Mesendoderm (in vitro differentiated cells): ENCODE measurements around the gene LIG3.
"Not testable (repeated sequence)": the region's sequence is repeated elsewhere in the genome, so short reads cannot be mapped to it uniquely, and the experiment has no call there.

ENCODE experiments used
- DNase-seq: peaks from one replicate; pipeline ENCODE4 v3.0.0; 2013
- H2AK5ac ChIP-seq: 2 replicates; pipeline ENCODE4 v1.6.1; 2013; ENCODE audit warnings: low read length, inconsistent platforms
- H2BK120ac ChIP-seq: 2 replicates; pipeline ENCODE4 v1.6.1; 2013; ENCODE audit warnings: low read depth, mild to moderate bottlenecking, low read length, moderate library complexity, mixed read lengths
- H2BK15ac ChIP-seq: replicated peaks from 2 replicates; pipeline ENCODE4 v1.6.1; 2013; ENCODE audit warnings: low read depth, mild to moderate bottlenecking, moderate library complexity
- H2BK5ac ChIP-seq: 2 replicates; pipeline ENCODE4 v1.6.1; 2013; ENCODE audit warnings: low read length, inconsistent platforms
- H3K18ac ChIP-seq: 2 replicates; pipeline ENCODE4 v1.6.1; 2013; ENCODE audit warnings: mild to moderate bottlenecking, low read length, mixed read lengths
- H3K23ac ChIP-seq: one replicate; pipeline ENCODE4 v1.6.1; 2013; ENCODE audit warnings: low read length
- H3K27ac ChIP-seq: 2 replicates; pipeline ENCODE4 v1.5.1; 2013; ENCODE audit warnings: low read depth, mild to moderate bottlenecking, inconsistent platforms, low read length, moderate library complexity
- H3K27me3 ChIP-seq: 2 replicates; pipeline ENCODE4 v1.6.1; 2013; ENCODE audit warnings: low read length, control low read depth, mild to moderate bottlenecking, inconsistent platforms; ENCODE audit not compliant: insufficient read depth, poor library complexity
- H3K36me3 ChIP-seq: 2 replicates; pipeline ENCODE4 v1.6.1; 2013; ENCODE audit warnings: low read length, inconsistent platforms; ENCODE audit not compliant: control insufficient read depth, insufficient read depth
- H3K4ac ChIP-seq: one replicate; pipeline ENCODE4 v1.6.1; 2013; ENCODE audit warnings: low read depth, mild to moderate bottlenecking, low read length, moderate library complexity
- H3K4me1 ChIP-seq: 2 replicates; pipeline ENCODE4 v1.6.1; 2013; ENCODE audit warnings: low read depth, low read length, inconsistent platforms; ENCODE audit not compliant: control insufficient read depth
- H3K4me2 ChIP-seq: 2 replicates; pipeline ENCODE4 v1.6.1; 2013; ENCODE audit warnings: low read length
- H3K4me3 ChIP-seq: 2 replicates; pipeline ENCODE4 v1.5.1; 2013; ENCODE audit warnings: mild to moderate bottlenecking, low read length
- H3K56ac ChIP-seq: one replicate; pipeline ENCODE4 v1.6.1; 2013; ENCODE audit warnings: low read length
- H3K79me1 ChIP-seq: 2 replicates; pipeline ENCODE4 v1.6.1; 2013; ENCODE audit warnings: low read length, inconsistent platforms
- H3K79me2 ChIP-seq: 2 replicates; pipeline ENCODE4 v1.6.1; 2013; ENCODE audit warnings: mild to moderate bottlenecking, low read length; ENCODE audit not compliant: control insufficient read depth, insufficient read depth
- H3K9ac ChIP-seq: 2 replicates; pipeline ENCODE4 v1.6.1; 2013; ENCODE audit warnings: low read length, inconsistent platforms
- H4K5ac ChIP-seq: one replicate; pipeline ENCODE4 v1.6.1; 2013; ENCODE audit warnings: low read length
- H4K8ac ChIP-seq: one replicate; pipeline ENCODE4 v1.6.1; 2013; ENCODE audit warnings: low read depth, mild to moderate bottlenecking, control low read depth, low read length, moderate library complexity
- WGBS: extraction: QIAGEN DNeasy Blood & Tissue Kit; methylation state at CpG from one replicate; pipeline ENCODE4 v1.1.7; 2013; ENCODE audit warnings: low lambda C conversion rate, missing lambda C conversion rate; ENCODE audit not compliant: insufficient coverage; ENCODE audit errors: extremely low coverage; 5-methylcytosine and 5-hydroxymethylcytosine counted together

LIG3 gene

DNA sequence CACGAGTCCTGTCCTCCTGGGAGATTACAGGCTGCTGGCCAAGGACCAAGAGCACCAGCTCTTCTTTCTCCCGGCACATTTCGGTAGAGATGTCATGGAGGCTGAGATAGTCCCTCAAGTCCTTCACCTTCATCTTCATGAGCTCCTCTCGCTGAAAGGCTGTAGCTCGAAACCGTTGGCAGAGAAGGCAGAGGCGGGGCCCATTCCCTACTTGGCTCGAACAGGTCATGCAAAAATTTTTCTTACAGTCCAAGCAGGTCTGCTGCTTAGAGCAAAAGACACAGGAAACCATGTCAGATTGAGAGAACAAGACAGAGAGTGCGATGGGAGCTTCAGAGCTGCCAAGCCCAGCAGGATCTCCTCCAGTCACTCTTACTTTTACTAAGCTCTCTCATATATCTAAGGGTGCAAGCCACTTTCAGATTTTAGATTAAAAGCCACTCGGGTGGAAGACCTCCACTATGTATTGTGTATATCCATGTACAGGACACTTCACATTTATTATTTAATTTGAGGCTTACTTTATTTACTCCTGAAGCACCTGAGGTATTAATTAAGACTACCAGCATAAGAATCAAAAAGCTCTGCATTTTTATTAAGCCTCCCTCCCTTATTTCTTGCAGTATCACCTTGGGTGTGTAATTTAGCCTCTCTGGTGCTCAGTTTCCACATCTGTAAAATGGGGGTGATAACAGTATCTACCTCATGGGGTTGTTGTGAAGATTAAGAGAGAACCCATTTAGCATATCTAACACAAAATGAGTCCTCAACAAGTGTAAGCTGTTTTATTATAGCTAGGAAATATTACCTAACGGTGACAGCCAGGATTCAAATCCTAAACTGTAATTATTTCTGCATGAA, 41.4 kb downstream of the LIG3 start:
- Histone ChIP-seq H3K4me1 (no peaks in the 10 kb centered on the region), H3K27me3 (no peaks in the 10 kb centered on the region), H3K79me2 (no peaks in the 10 kb centered on the region), H3K4ac (no peak overlapping the region), H2BK120ac (no peak overlapping the region), H3K36me3 (no peaks in the 10 kb centered on the region), H2AK5ac (no peak overlapping the region), H3K56ac (no peak overlapping the region), H3K27ac (no peak overlapping the region), H3K4me3 (no peak overlapping the region), H4K8ac (no peak overlapping the region), H3K4me2 (no peak overlapping the region), H3K18ac (no peak overlapping the region), H3K79me1 (no peaks in the 10 kb centered on the region), H2BK5ac (no peak overlapping the region), H2BK15ac (no peak overlapping the region), H3K23ac (no peak overlapping the region), H4K5ac (no peak overlapping the region), H3K9ac (no peak overlapping the region)
- no CpG with 5 or more reads among the region's 11 CpGs for WGBS
- no peak for DNase-seq

DNA sequence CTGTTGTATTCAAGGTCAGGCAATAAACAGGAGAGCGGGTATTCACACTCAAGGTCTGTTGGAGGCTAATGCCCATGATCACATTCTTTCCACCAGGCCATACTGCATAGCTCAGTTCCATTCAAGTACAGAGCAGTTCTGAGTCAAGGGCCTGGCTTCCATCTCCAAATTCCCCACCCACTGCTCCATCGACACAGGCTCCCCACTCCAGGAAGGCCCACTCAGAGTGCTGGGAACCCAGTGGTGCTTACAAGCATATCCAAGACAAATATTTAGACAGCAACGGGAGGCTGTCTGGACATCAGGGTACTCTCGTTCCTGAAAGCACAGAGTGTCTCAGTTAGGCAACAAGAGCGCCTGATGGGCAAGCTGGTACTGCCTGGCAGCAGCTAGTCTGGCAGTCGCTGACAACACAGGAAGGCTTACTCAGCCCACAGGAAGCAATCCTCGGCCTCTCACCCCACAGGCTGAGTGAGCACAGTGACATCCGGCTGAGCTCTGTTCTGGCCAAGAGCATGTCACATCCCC, 42.3 kb downstream of the LIG3 start:
- no peak overlapping the region for H3K18ac ChIP-seq
- DNase-seq = peak; percentile 44
- no peak overlapping the region for H3K4ac ChIP-seq
- no peak overlapping the region for H2AK5ac ChIP-seq
- H3K79me1 ChIP-seq = no peaks in the 10 kb centered on the region
- H2BK5ac ChIP-seq = no peak overlapping the region
- no peak overlapping the region for H3K27ac ChIP-seq
- no peak overlapping the region for H3K9ac ChIP-seq
- H2BK120ac ChIP-seq = no peak overlapping the region
- no peak overlapping the region for H3K4me2 ChIP-seq
- no peak overlapping the region for H2BK15ac ChIP-seq
- H3K27me3 ChIP-seq = no peaks in the 10 kb centered on the region
- H3K56ac ChIP-seq = no peak overlapping the region
- no peaks in the 10 kb centered on the region for H3K36me3 ChIP-seq
- WGBS = no CpG with 5 or more reads among the region's 8 CpGs
- no peaks in the 10 kb centered on the region for H3K4me1 ChIP-seq
- no peaks in the 10 kb centered on the region for H3K79me2 ChIP-seq
- no peak overlapping the region for H3K23ac ChIP-seq
- no peak overlapping the region for H3K4me3 ChIP-seq
- H4K5ac ChIP-seq = no peak overlapping the region
- H4K8ac ChIP-seq = no peak overlapping the region

DNA sequence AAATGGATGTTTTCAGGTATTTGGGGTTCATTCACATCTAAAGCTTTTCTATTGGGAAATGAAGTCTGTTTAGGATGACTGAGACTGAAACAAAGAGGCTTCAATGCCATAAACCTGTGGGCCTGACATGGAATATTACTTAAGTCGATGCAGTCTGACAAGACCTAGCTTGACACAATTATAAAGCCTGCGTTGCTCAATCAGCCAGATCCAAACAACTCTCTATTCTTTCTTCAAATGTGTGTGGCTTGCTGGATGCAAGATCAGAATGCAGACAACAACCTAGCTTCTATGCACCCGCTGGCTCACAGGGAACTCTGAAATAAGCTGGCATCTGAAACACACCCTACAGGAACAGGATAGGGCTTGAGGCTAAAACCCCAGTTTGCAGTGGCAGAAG, 43.2 kb downstream of the LIG3 start:
- Histone ChIP-seq H2AK5ac (no peak overlapping the region), H3K4me1 (no peaks in the 10 kb centered on the region), H3K4me2 (no peak overlapping the region), H3K79me2 (no peaks in the 10 kb centered on the region), H3K4ac (no peak overlapping the region), H2BK15ac (no peak overlapping the region), H3K79me1 (no peaks in the 10 kb centered on the region), H3K9ac (no peak overlapping the region), H3K18ac (no peak overlapping the region), H3K27me3 (no peaks in the 10 kb centered on the region), H3K4me3 (no peak overlapping the region), H3K23ac (no peak overlapping the region), H4K8ac (no peak overlapping the region), H3K56ac (no peak overlapping the region), H3K27ac (no peak overlapping the region), H2BK120ac (no peak overlapping the region), H2BK5ac (no peak overlapping the region), H4K5ac (no peak overlapping the region), H3K36me3 (no peaks in the 10 kb centered on the region)
- WGBS = no CpG with 5 or more reads among the region's 3 CpGs
- no peak for DNase-seq

DNA sequence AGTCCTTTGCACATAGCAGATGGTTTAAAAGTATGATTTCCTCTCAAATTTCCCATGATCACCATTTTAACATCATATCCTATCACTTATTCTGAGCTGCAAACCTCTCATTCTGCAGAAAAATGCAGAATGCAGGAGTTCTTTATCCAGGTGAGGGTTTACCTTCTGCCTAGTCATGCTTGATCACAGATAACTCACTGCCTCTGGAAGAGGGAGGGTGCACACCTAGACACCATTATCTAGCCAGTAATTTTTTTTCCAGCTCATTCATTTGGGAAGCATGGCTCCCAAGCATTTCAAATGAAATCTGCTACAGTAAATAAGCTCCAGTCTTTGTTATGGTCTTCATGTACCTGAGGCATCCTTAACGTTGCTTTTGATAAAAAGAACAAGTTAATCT, 45.2 kb downstream of the LIG3 start:
- Histone ChIP-seq H3K79me2 (no peaks in the 10 kb centered on the region), H4K8ac (no peak overlapping the region), H3K4me3 (no peak overlapping the region), H3K4ac (no peak overlapping the region), H3K23ac (no peak overlapping the region), H2BK120ac (no peak overlapping the region), H2BK15ac (no peak overlapping the region), H3K9ac (no peak overlapping the region), H2BK5ac (no peak overlapping the region), H3K36me3 (no peaks in the 10 kb centered on the region), H3K27me3 (no peaks in the 10 kb centered on the region), H3K56ac (no peak overlapping the region), H3K4me2 (no peak overlapping the region), H3K27ac (no peak overlapping the region), H3K4me1 (no peaks in the 10 kb centered on the region), H3K18ac (no peak overlapping the region), H2AK5ac (no peak overlapping the region), H4K5ac (no peak overlapping the region), H3K79me1 (no peaks in the 10 kb centered on the region)
- WGBS = no CpG with 5 or more reads among the region's 1 CpG
- no peak for DNase-seq

DNA sequence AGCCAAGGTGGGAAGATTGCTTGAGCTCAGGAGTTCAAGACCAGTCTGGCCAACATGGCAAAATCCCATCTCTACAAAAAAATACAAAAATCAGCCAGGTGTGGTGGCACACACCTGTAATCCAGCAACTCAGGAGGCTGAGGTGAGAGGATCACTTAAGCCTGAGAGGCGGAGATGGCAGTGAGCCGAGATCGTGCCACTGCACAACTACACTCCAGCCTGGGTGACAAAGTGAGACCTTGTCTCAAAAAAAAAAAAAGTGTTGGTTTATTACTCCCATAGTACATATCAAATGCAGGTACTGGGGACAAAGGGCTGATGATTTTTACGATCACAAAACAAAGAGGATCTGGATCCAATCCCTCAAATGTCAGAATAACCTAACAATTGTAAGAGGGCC, 47.8 kb downstream of the LIG3 start:
- not testable (repeated sequence) for H2AK5ac ChIP-seq, H3K4me2 ChIP-seq, H3K18ac ChIP-seq, H2BK120ac ChIP-seq, H3K79me2 ChIP-seq, H3K9ac ChIP-seq, H3K4me3 ChIP-seq, H3K23ac ChIP-seq, H2BK5ac ChIP-seq, H4K5ac ChIP-seq, H3K27ac ChIP-seq, H3K4me1 ChIP-seq, H4K8ac ChIP-seq, H3K79me1 ChIP-seq, DNase-seq, H3K4ac ChIP-seq, H3K56ac ChIP-seq, H2BK15ac ChIP-seq, H3K36me3 ChIP-seq, H3K27me3 ChIP-seq
- no CpG with 5 or more reads among the region's 4 CpGs for WGBS
